ENCODE data around the gene ST8SIA5. TPM values are rescaled to one million over a fixed set of nuclear protein-coding genes. Genes with fewer than 3 reads are reported as not detected.

Gene ST8SIA5
- total and polyA plus RNA-seq, 2 of the 4 experiments (the other 2 are of a cell fraction), result 0.03 TPM; not detected in 1

GRCh38 chr18:46679846-46680598 lies 76.8 kb downstream of the ST8SIA5 start (continued):
- TF ChIP-seq BHLHE40 (IDR thresholded peaks at IDR 0.05; ENCODE audit: low read depth, low read length) (no peak), POLR2A (IDR thresholded peaks at IDR 0.05; ENCODE audit: low read depth, low read length) (no peak)
- TF ChIP-seq, protein P1, sequence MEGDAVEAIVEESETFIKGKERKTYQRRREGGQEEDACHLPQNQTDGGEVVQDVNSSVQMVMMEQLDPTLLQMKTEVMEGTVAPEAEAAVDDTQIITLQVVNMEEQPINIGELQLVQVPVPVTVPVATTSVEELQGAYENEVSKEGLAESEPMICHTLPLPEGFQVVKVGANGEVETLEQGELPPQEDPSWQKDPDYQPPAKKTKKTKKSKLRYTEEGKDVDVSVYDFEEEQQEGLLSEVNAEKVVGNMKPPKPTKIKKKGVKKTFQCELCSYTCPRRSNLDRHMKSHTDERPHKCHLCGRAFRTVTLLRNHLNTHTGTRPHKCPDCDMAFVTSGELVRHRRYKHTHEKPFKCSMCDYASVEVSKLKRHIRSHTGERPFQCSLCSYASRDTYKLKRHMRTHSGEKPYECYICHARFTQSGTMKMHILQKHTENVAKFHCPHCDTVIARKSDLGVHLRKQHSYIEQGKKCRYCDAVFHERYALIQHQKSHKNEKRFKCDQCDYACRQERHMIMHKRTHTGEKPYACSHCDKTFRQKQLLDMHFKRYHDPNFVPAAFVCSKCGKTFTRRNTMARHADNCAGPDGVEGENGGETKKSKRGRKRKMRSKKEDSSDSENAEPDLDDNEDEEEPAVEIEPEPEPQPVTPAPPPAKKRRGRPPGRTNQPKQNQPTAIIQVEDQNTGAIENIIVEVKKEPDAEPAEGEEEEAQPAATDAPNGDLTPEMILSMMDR (conservative IDR thresholded peaks at IDR 0.05; ENCODE audit: low read depth, low read length), result no peak

DNA sequence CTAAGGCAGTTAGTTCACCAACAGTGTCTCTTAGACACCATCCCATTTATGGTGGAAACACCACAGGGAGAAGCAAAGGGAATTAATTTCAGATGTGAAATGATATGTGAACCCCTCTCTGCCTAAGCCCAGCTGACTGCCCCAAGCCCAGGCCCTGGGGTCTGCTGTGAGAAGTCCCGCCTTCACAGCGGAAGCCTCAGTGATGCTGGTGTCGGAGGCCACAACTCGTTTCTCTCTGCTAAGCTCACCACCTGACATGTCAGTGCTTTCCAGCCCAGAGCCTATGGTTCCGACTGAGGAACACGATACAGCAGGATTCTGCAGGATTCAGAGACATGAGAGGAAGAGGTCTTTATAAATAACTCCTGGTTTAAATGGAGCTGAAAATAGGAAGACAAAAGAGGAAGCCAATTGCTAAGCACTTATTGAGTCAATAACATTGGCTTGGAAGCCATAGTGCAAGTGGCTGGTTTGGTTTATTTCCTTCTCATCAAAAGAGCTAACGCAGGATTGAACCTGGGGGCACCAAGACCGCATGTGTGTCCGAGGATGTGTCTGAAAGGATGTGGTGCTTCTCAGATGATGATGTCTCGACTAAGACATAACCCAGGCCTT lies 78.0 kb downstream of the ST8SIA5 start:
- no peak for ATAC-seq (ENCODE audit: low read depth)
- H3K79me1 ChIP-seq (ENCODE audit: low read depth in 1 of 2, low read length in 2 of 2), result no peaks in the 10 kb centered on the region
- no peak overlapping the region for H3K56ac ChIP-seq (ENCODE audit: extremely low read depth, insufficient read depth, low read length)
- no peak overlapping the region for H4K8ac ChIP-seq (ENCODE audit: low read depth in 2 of 2, low read length in 2 of 2)
- H3K9me1 ChIP-seq (ENCODE audit: insufficient read depth, low read length), result no peaks in the 10 kb centered on the region; the same call in 1 of the 2 replicates
- H4K5ac ChIP-seq (ENCODE audit: low read depth, low read length), result no peak overlapping the region
- H3K18ac ChIP-seq (ENCODE audit: low read depth, low read length), result no peak overlapping the region
- CTCF ChIA-PET, result no interaction called here
- H3K4ac ChIP-seq (ENCODE audit: low read depth, low read length), result no peak overlapping the region
- no peak overlapping the region for H2BK15ac ChIP-seq (ENCODE audit: low read depth, low read length)
- DNase-seq, result no peak
- dilution Hi-C loops (cut with HindIII; ENCODE audit: low sequenced_read_pairs, unreplicated experiment), result no loop called here
- no peak overlapping the region for H4K91ac ChIP-seq (ENCODE audit: insufficient read depth, low read depth, low read length)
- no peak overlapping the region for H3K23ac ChIP-seq (ENCODE audit: low read depth, low read length)
- no peak overlapping the region for H2AK9ac ChIP-seq (replicated peaks; ENCODE audit: low read depth, low read length, poor library complexity)
- H3K27ac ChIP-seq (ENCODE audit: insufficient read depth, low read length), result no peak overlapping the region
- no peak overlapping the region for H2BK5ac ChIP-seq (ENCODE audit: low read depth, low read length, poor library complexity, severe bottlenecking)
- no peaks in the 10 kb centered on the region; the same call in 1 of the 2 replicates for H3K27me3 ChIP-seq (ENCODE audit: control insufficient read depth, insufficient read depth, low read length)
- WGBS, 2 experiments (ENCODE audit: extremely low coverage in 2 of 2, insufficient read length in 1 of 2), result no CpG with 5 or more reads among the region's 10 CpGs
- no peak overlapping the region for H3K4me2 ChIP-seq (ENCODE audit: low read depth, low read length)
- H3K9me3 ChIP-seq (ENCODE audit: control insufficient read depth, insufficient read depth, low read length), result no peaks in the 10 kb centered on the region
- in situ Hi-C loops (cut with MboI; ENCODE audit: low sequenced_read_pairs), result no loop called here
- intact Hi-C loops (cut with micrococcal nuclease), result no loop called here
- H3K14ac ChIP-seq (replicated peaks; ENCODE audit: low read depth, low read length), result no peak overlapping the region
- BruUV-seq (replicated peaks), result no TSS peak
- H3K36me3 ChIP-seq (ENCODE audit: control insufficient read depth, insufficient read depth, low read length), result no peaks in the 10 kb centered on the region
- POLR2A ChIA-PET (ENCODE audit: unreplicated experiment), result no interaction called here
- H2AFZ ChIP-seq (replicated peaks; ENCODE audit: low read length, poor library complexity), result no peak overlapping the region
- H3K4me3 ChIP-seq (ENCODE audit: insufficient read depth, low read depth, low read length), result no peak overlapping the region
- no peaks in the 10 kb centered on the region for H3K4me1 ChIP-seq (ENCODE audit: control insufficient read depth, insufficient read depth, low read length)
- no peaks in the 10 kb centered on the region for H4K20me1 ChIP-seq (ENCODE audit: insufficient read depth, low read length)
- no peak overlapping the region for H2BK20ac ChIP-seq (ENCODE audit: low read depth, low read length)
- no peak overlapping the region for H2AK5ac ChIP-seq (ENCODE audit: low read depth, low read length)
- no peak overlapping the region for H3K9ac ChIP-seq (ENCODE audit: low read depth, low read length)
- H2BK120ac ChIP-seq (ENCODE audit: low read depth, low read length), result no peak overlapping the region
- TF ChIP-seq MAFK (IDR thresholded peaks at IDR 0.05; ENCODE audit: low read depth, low read length) (no peak), POLR2A (IDR thresholded peaks at IDR 0.05; ENCODE audit: low read depth, low read length) (no peak), NFE2L2 (IDR thresholded peaks at IDR 0.05; ENCODE audit: low read depth, low read length) (no peak), RCOR1 (IDR thresholded peaks at IDR 0.05; ENCODE audit: insufficient replicate concordance, low read length) (no peak), FOS (IDR thresholded peaks at IDR 0.05; ENCODE audit: low read depth, low read length) (no peak), MAZ (IDR thresholded peaks at IDR 0.05; ENCODE audit: borderline replicate concordance, low read depth, low read length) (no peak), CEBPB (IDR thresholded peaks at IDR 0.05; ENCODE audit: low read depth, low read length) (no peak)
- TF ChIP-seq, protein P1 (conservative IDR thresholded peaks at IDR 0.05; ENCODE audit: low read depth, low read length), result no peak
- TF ChIP-seq, protein P2, sequence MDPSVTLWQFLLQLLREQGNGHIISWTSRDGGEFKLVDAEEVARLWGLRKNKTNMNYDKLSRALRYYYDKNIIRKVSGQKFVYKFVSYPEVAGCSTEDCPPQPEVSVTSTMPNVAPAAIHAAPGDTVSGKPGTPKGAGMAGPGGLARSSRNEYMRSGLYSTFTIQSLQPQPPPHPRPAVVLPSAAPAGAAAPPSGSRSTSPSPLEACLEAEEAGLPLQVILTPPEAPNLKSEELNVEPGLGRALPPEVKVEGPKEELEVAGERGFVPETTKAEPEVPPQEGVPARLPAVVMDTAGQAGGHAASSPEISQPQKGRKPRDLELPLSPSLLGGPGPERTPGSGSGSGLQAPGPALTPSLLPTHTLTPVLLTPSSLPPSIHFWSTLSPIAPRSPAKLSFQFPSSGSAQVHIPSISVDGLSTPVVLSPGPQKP (IDR thresholded peaks at IDR 0.05; ENCODE audit: borderline replicate concordance, low read depth, low read length), result no peak
